Measurements from ENCODE around the gene OSBPL10.
"Not testable (repeated sequence)": the region's sequence is repeated elsewhere in the genome, so short reads cannot be mapped to it uniquely, and the experiment has no call there.

DNA sequence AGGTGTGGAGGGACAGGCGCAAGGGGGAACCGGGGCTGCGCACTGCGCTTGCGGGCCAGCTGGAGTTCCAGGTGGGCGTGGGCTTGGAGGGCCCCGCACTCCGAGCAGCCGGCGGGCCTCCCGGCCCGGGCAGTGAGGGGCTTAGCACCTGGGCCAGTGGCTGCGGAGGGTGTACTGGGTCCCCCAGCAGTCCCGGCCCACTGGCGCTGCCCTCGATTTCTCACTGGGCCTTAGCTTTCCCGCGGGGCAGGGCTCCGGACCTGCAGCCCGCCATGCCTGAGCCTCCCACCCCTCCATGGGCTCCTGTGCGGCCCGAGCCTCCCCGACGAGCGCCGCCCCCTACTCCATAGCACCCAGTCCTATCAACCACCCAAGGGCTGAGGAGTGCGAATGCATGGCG lies 111.0 kb downstream of the OSBPL10 start:
- TF ChIP-seq, protein P1, sequence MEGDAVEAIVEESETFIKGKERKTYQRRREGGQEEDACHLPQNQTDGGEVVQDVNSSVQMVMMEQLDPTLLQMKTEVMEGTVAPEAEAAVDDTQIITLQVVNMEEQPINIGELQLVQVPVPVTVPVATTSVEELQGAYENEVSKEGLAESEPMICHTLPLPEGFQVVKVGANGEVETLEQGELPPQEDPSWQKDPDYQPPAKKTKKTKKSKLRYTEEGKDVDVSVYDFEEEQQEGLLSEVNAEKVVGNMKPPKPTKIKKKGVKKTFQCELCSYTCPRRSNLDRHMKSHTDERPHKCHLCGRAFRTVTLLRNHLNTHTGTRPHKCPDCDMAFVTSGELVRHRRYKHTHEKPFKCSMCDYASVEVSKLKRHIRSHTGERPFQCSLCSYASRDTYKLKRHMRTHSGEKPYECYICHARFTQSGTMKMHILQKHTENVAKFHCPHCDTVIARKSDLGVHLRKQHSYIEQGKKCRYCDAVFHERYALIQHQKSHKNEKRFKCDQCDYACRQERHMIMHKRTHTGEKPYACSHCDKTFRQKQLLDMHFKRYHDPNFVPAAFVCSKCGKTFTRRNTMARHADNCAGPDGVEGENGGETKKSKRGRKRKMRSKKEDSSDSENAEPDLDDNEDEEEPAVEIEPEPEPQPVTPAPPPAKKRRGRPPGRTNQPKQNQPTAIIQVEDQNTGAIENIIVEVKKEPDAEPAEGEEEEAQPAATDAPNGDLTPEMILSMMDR (IDR thresholded peaks at IDR 0.05): not testable (repeated sequence)
- not testable (repeated sequence) for TF ChIP-seq POLR2A (IDR thresholded peaks at IDR 0.05)

Data from prostate gland (tissue), 2 donors.